ENCODE results near the gene DLG2.
"Not testable (repeated sequence)": the region's sequence is repeated elsewhere in the genome, so short reads cannot be mapped to it uniquely, and the experiment has no call there.

Gene DLG2

DNA sequence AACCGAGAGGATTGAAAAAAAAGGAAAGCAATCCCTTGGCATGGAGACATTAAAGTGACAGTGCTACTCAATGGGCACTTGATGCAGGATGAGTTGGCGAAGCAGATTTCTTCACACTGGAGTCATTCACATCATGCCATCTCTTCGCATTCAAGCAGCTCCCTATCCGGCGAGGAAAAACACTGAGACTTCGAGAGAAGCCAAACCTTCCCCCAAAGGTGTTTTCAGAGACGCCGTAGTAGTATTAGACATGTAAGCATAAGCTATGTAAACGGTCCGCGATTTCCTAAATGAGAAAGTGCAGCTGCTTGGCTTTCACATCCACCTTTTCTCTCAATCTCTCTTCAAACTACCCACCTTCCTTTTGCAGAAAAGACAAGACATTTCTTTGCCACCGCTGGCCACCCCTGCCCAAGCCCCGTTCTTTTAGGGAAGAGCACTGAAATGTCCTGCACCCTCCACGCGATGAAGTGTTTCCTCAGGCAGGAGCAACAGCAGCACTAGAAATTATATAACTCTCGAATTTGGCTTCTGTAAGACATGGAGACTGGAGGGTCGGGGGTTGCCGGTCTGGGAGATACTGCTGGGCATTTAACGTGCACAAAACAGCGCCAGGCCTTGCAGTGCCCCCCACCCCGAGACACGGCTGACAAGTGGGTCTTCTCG lies at the start of gene DLG2:
TSS of gene DLG2 (minus strand) at position 13 of the 666 bp plus-strand sequence.
- peak; percentile 26 to 27 for DNase-seq

DNA sequence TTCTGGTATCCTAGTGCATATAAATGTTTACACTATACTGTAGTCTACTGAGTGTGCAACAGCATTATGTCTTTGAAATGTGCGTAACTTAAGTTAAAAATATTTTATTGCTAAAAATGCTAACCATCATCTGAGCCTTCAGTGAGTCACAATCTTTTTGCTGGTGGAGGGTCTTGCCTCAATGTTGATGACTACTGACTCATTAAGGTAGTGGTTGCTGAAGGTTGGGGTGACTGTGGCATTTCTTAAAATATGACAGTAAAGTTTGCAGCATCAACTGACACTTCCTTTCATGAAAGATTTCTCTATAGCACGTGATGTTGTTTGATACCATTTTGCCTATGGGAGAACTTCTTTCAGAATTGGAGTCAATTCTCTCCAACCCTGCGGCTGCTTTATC lies 46.2 kb upstream of the DLG2 start:
- no peak for DNase-seq

DNA sequence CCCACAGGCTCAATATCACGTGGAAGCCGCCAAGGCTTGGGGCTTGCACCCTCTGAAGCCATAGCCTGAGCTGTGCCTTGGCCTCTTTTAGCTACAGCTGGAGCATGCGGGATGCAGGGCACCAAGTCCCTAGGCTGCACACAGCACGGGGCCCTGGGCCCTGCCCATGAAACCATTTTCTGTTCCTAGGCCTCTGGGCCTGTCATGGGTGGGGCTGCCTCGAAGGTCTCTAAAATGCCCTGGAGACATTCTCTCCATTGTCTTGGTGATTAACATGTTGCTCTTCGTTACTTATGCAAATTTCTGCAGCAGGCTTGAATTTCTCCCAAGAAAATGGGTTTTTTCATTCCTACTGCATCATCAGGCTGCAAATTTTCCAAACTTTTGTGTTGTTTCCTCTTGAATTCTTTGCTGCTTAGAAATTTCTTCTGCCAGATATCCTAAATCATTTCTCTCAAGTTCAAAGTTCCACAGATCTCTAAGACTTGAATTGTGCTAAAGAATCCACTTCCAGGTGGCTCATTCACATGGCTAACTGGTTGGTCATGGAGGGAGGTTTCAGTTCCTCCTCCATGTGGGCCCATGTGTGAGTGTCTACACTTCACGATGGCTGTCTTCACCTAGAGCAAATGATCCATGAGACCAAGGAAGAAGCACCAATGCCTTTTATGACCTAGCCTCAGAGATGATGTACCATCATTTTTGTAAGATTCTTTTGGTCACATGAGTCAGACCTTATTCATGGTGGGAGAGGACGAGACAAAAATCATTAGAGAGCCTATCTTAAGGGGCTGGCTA lies 45.2 kb upstream of the DLG2 start:
- DNase-seq: no peak

DNA sequence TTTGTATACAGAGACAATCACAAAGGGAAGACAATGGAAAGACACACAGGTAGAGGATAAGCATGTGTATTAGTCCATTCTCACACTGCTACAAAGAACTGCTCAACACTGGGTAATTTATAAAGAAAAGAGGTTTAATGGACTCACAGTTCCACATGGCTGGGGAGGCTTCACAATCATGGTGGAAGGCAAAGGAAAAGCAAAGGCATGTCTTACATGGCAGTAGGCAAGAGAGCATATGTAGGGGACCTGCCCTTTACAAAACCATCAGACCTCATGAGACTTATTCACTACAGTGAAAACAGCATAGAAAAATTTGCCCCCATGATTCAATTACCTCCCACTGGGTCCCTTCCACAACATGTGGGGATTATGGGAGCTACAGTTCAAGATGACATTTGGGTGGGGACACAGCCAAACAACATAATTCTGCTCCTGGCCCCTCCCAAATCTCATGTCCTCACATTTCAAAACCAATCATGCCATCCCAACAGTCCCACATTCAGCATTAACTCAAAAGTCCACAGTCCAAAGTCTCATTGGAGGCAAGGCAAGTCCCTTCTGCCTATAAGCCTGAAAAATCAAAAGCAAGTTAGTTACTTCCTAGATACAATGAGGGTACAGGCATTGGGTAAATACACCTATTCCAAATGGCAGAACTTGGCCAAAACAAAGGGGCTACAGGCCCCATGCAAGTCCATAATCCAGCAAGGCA lies 44.0 kb upstream of the DLG2 start:
- not testable (repeated sequence) for DNase-seq

DNA sequence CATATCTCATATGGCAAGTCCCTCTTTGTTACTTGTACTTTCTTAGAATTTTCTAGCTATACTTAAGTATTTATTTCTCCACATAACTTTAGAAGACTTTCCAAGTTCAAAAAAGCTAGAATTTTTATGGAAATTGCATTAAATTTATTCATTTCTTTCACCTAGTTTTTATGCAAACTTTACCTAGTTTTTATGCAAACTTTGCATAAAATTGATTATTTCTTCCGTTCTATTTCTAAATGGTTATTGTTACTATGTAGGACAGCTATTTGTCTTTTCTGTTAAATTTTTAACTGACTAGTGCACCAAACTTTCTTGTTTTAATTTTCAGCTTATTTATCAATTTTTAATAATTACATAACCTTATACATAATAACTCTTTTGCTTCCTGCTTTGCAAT lies 41.0 kb upstream of the DLG2 start:
- no peak for DNase-seq

DNA sequence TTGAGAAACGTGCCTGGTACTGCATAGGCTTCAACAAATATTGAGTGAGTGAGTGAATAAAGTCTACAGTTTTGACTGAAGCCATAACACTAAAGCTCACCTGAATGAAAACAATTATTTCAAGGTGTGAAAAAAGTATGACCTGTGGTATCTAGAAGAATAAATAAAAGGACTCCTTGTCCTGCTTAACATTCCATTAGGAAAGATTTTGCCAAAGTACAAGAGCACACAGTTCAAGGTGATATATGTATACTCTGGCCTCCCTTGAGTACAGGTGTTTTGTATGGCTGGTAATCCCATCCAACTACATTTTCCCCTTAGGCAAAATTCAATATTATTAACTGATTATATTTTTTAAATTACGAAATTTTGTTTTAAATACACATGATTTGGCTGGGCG lies 39.5 kb upstream of the DLG2 start:
- DNase-seq: no peak

DNA sequence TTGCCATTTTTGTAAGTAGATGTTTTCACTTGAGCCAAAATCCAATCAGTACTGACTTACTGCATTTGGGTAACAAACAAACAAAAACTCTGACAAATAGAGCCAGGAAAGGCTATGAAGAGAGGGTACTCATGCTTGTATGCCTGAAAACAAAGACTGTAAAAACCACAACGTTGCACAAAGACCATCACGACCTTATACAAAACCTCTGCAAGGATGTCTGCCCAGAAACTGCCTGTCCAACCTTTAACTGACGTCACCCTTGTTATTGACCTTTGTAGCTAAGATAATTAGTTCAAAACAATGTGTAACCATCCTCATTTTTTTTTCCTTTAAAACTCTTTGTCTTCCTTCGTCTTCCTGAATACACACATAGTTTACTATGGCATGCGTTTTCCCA lies 38.6 kb upstream of the DLG2 start:
- no peak for DNase-seq

DNA sequence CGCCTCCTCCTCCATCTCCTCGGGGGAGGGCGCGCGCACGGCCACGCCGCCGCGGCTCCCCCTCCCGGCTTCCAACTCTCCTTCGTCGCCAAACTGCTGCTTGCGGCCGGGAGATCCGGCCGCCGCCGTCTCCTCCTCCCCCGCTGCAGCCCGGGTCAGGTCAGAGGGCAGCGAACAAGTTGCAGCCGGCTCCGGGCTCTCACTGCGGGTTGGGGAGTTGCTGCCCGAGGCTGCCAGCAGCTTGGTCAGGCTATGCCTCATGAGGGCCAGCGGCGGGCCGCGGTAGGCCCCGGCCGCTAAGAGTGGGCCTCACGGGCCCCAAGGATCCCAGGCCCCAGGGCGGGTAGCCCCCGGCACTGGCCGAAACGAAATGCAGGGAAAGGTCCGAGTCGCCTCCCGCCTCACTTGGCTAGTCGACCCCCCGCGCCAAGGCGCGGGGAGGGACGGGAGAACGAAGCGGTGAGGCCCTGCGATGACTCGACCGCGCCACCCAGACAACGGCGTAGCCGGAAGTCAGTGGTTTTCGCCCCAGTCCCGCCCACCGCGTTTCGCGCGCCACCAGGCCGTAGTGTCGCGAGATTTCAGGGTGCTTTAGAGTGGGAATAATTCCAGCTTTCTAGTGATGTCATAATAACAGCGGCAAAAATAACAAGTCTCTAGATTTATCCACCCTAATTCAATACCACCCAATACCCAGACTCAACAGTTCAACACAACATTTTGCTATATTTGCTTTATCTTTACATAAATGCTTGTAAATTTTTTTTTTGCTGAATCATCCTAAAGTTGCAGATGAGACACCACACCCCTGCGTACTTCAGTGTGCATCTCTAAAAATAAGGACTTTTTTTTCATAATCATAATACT lies 37.7 kb upstream of the DLG2 start, which contains the start of gene CREBZF:
TSS of gene CREBZF (minus strand) at position 515 of the 867 bp plus-strand sequence. CDS start at position 261, 254 bp downstream.
- peak; percentile 93 to 94 for DNase-seq

DNA sequence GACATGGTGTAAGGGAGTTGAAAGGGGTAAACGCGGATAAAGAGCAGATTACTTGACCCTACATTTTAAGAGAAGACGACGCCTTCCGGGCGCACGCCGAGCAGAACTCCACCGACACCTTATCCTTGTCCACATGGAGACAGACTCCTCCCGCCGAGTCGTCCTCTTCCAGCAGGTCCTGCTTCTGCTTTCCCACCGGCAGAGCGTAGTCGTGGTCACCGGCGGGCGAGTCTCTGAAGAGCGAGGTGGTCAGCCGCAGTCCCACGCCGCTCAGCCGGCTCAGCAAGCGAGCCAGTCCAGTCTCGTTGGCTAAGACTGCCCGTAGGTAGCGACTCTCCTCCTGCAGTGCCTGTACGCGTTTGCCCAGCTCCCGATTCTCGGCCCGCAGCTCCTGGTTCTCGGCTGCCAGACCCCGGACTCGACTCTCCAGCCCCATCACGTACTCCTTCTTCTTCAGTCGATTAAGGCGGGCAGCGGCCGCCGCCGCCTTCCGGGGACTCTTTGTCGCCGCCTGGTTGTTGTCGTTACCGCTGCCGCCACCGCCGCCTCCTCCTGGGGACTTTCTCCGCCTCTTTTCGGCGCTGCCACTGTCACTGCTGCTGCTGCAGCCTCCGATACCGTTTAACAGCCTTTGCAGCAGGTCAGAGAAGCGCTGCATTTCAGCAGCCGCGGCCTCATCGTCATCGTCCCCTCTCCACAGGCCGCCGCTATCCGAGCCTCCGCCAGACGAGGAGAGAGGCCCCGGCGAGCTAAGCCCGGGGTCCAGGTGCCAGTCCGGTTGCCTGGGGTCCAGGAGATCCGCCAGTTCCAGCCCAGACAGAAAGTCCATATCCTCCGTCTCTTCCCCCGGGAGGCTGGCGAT lies 36.8 kb upstream of the DLG2 start:
- peak; percentile 79 to 81 for DNase-seq

DNA sequence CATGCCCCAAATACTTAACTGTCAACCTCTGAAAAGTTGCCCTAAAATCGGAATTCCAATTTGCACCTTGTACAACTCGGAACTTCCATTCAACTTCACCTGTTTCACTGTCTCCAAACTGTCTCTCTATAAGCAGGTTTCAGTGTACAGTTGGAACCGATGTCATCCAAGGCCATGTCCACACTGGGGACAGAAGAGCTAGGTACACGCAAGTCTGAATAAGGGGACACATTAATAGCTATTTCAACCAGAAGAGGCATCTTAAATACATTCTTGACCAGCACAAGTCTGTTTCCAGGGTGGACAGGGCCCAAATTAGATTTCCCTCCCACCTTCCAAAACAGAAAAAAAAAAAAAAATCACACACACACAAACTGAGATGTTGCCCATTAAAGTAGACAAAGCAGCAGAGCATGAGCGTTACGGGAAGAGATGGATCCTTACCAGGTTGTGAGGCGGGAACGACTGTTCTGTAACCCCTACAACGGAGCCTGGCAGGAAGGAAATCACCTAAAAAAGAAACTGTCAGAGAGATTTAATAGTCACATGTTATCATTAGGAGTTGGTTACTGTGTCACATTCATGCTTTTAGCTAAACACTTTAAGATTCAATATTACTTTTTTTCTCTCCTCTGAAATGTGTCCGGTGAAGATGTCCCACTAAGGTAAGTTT lies 36.1 kb upstream of the DLG2 start:
- DNase-seq: peak in 1 of 2 experiments; percentile 28

DNA sequence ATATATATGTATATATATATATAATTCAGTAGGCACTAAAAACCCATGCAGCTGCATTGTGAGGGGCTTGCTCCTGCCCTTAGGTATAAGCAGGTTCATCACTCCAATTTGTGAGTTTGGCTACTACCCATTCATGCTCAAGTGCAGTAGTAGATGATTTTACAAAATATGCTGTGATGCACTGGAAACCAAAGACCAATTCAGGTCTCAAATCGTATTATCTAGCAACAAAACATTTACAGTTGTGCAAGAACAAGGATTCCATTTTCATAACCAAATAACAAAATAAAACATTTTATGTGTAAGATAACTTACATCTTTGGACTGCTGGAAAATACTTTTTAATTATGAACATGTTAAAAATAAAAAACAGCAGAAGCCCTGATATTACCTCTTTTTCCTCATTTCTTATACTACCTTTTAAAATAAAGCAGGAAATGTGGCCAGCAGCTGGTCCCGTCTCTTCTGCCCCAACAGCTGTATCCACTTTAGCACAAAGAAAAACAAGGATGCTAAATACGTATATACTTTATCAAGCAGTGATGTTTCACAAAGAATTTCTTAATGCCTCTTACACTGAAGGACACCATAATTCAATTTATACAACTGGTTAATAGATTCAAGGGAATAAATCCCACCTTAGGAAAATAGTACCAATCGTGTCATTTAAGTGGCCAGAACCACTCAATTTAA lies 35.0 kb upstream of the DLG2 start:
- DNase-seq: no peak

DNA sequence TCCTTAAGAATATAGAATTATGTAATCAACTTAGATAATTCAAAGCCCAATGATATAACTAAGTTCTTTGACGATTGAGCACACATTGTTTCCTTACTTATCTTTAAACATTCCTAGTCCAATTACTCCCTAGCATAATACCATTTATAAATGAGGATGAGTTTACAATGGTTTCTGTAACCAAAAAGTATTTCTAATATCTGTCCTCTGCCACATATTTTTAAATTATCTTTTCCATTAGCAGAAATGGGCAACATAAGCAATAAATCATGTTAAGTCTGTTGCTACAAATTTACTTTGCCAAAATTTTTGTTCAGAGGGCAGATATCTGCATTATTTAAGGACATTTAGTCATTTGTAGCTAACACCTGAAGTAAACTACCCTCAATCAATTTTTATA lies 31.0 kb upstream of the DLG2 start:
- no peak for DNase-seq

DNA sequence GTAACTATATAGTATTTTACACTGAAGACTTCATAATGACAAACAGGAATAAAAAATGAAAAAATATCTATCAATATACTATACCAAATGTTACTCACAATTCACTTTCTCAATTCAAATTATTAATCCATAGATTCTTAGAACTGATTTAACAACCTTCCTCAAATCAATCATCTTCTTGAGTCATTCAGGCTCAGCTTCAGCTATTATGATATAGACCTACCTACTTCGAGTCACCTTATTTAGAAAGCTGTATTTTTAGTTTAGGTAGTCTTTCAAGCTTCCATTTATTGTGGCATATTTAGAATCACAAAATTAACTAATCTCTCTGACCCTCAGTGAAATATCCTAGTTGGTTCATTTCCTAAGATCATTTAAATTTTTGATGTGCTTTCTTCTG lies 29.6 kb upstream of the DLG2 start:
- no peak for DNase-seq

DNA sequence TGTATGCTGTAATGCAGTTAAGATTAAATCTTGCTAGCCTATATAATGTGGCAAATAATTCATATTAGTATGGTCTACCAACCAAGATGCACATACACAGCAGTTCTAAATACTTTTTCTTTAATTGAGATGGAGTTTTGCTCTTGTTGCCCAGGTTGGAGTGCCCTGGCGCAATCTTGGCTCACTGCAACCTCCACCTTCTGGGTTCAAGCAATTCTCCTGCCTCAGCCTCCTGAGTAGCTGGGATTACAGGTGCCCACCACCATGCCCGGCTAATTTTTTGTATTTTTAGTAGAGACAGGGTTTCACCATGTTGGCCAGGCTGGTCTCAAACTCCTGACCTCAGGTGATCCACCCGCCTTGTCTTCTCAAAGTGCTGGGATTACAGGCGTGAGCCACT lies 27.2 kb upstream of the DLG2 start:
- DNase-seq: not testable (repeated sequence)

DNA sequence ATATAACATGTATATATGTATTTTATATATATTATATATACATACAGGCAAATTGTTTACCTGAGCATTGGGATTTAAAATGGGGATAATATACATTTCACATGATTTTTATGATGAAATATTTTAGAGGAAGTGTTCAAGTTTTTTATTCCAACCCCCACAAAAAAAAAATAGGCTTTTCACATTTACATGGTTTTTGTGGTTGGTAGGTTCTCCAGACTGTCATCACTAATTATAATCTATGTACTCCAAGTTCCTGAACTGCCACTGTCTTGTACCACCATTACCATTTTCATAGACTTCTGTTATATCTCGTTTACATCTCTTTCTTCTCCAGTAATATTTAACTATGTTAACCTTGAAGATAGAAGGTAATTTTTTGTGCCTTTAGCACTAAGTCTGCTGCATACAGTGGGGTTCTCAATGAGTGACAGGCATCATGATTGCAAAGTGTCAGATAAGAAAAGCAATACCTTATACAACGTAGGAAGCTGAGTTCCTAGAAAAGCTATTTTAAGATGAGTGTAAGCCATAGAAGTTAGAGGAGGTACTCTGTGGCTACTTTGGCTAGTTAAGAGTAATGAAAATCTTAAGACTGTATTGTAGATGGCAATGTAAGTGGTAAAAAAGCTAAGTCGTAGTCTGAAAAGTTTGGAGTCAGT lies 25.8 kb upstream of the DLG2 start:
- DNase-seq: peak; percentile 31 to 44

DNA sequence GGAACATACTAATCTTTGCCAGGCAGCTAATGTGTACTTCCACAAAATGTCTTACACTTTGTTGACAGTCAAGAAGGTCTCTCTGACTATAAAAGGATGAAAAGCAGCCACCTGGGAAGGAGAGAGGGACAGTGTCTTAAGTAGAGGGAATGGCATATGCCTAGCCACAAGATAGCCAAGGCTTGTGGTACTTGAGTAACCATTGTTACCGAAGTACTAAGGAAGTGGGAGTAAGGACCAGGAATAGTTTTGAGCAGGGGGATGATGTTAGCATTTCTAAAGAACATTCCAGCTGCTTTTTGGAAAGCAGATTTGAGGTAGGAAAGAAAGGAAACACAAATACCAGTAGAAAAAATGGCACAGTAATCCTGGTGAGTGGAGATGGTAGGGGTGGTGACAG lies 24.0 kb upstream of the DLG2 start:
- DNase-seq: no peak

DNA sequence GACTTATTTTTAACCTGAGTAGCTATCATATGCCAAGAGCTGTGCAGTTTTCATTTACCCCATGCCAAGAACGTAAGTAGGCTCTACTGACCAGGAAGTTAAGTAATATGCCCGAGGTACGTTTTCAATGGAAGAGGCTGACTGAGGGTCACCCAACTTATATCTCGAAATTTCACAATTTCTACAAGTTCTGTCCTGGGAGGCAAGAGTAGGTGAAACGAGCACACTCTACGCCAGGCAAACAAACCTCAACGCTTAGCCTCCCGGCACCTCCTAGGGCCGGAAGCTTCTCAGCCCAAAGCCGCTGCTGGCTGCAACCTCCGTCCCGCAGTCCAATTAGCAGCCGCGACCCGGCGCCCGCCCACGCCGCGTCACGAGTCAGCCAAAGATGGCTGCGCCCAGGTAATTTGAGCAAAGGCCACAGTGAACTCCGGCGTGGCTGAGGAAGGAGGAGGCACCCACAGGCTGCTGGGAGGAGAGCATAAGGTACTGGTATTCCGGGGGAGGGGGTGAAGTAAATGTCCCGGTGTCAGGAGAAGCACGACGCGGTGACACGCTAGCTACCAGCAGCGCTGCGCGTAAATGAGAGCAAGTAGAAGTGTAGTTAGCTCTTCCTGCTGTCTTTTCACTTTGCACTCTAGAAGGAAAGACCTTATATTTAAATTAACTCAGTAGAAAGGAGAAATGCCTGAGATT lies 20.6 kb upstream of the DLG2 start, which contains the start of gene TMEM126A:
TSS of gene TMEM126A (plus strand) at position 364 of the 696 bp plus-strand sequence. CDS start 2,289 bp downstream, outside the sequence.
- DNase-seq: peak; percentile 82 to 85

DNA sequence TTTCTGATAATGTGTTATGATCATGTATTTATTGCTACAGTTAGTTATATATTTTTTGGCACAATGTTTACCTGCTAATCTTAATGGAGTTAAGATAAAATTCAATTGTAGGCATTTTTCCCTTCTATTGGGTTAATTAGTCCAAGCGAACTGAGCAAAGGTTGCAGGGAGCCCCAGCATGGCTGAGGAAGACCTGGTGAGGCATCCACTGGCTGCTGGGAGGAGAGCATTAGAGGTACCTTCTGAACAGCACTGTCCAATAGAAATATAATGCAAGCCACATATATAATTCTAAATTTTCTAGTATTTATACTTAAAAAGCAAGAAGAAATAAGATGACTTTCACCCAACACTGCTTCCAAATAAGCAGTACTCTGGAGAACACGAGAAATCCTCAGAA lies 19.9 kb upstream of the DLG2 start:
- DNase-seq: peak; percentile 32 to 55

DNA sequence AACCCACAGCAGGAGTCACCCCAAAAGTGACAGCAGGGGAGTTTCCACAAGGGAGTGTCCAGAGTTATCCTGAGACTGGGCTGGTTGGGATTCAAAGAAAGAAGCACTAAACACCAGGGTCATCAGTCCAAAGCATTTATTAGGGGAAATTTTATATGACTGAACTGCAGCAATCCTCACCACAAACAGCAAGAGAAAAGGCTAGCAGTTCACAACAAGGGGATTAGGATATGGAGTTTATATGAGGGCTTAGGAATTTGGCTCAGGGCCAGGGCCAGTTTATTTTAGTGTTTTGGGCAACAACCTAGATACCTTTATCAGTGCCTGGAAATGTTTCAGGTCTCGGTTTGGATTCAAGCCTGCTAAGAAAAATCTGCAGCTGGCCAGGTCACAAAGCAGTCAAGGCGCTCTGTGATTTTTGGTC lies 16.1 kb upstream of the DLG2 start:
- no peak for DNase-seq
